ENCODE results near the gene KIF13A.
"Not testable (repeated sequence)": the region's sequence is repeated elsewhere in the genome, so short reads cannot be mapped to it uniquely, and the experiment has no call there.

Gene KIF13A

DNA sequence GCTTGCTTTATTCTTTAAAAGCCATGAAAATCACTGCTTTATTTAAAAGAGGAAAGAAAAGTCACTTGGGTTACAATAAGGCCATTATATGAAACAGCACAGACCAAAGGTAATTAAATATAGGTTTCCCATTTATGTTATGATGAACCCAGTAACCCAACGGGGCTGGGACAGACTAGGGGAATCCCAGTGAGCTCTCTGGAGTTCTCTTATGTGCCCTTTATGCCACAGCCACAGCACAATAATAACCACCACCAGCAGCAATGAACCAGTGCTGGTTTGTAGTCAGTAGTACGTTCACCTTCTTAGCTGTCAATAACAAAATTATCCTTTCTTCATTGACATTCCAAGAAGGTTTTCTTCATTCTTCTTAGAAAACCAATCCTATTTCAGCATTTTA, 87.4 kb downstream of the KIF13A start:
- no peak for DNase-seq (ENCODE audit: low read depth in 3 of 3)

DNA sequence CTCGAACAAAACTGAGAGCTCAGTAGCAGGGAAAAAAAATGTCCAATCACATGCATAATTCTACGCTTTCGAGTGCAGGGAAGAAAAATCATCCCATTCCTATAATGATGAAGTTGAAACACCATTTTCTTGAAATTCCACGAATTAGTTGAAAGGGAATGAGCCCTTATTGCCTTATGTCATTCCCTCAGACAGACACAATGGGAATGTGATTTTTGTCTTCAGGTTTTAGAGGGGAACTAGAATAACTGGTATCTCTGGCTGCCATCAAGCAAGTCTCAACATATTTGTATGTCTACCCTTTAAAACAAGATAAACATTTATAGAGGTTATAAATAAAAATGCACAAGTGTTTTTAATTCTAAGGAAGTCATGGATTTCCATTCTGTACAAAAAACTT, 87.9 kb downstream of the KIF13A start:
- no peak for DNase-seq (ENCODE audit: low read depth in 3 of 3)

DNA sequence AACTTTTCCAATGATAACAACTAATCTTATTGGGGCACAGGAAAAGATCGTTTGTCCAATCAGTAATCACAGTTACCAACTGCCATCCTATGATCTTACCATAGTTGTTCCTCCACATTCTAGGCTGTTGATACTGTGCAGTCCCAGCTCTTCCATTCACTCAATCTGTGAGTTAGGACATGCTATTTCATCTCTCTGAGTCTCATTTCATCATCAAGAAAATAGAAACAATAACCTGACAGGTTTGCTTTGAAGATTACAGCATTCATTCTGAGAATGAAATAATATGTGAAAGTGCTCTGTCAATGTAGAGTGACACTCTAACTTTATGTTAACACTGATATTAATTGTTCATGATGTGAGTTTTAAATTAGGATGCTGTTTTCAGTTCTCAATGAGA, 89.8 kb downstream of the KIF13A start:
- no peak for DNase-seq (ENCODE audit: low read depth in 3 of 3)

DNA sequence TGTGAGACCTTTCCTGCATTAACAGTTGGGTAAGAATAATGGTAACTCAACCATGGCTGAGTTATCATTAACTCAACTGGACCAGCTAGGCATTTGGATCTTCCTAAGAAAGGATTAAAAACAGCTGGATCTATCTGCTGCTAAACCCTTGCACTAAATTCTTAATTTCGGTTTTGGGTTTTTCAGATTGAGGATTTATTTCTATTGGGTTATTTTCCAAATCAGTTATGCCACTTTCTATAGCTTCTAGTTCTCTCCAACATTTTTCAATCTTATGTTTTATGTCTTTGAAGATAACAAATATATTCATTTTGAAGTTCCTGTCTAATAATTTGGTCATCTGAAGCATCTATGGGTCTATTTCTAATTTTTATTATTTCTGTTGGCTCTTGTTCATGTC, 92.5 kb downstream of the KIF13A start:
- no peak for DNase-seq (ENCODE audit: low read depth in 3 of 3)

DNA sequence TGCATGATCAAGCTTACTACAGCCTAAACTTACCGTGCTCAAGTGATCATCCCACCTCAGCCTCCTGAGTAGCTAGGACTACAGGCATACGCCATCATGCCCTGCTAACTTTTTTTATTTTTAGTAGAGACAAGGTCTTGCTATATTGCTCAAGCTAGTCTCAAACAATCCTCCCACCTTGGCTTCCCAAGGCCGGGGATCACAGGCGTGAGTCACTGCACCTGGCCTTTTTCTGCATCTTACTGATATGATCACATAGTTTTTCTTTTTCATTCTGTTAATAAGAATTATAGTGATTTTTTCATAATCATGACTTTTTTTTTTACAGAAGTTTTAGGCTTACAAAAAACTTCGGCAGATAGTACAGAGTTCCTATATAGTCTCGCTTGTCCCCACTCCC, 93.2 kb downstream of the KIF13A start:
- no peak for DNase-seq (ENCODE audit: low read depth in 3 of 3)

DNA sequence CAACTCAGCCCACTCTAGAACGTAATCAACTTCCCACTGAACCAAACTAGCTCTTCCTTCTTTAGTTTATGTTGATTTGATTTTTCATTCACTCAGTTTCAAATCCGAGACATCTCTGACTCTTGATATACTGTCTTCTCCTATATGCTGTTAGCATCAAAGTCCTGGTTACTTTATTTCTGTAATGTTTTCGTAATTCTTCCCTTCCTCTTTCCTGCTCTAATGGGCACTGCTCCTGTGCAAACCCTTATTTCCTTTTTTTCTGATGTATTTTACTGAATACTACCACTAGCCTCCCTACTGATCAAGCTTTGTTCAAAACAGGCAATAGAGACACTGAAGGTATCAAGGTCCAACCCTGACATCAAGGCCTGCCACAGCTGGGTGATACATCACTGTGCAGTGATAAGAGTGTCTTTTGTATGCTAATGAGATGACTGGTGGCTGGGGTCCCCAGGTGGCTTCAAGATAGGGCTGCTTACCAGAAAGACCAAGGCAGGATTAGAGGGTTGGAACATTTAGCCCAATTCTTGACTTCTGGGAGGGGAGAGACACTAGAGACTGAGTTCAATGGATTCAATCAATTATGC, 95.2 kb downstream of the KIF13A start:
- no peak for DNase-seq (ENCODE audit: low read depth in 3 of 3)

DNA sequence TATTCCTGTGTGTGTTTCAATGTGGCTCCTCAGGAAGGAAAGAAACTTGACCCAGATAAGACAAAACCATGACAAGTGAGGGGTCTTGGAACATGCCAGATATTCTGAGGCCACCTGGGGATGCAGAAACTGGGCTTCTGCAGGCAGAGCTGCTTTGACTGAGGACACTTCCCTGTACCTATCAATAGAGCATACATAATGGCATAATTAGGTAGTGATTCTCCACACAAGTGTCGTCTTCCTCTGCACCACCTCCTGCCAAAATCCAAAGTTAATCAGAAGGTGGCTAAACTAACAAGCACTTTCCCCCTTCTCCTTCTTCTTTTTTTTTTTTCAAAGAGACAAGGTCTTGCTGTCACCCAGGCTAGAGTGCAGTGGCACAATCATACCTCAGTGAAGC, 97.1 kb downstream of the KIF13A start:
- no peak for DNase-seq (ENCODE audit: low read depth in 3 of 3)

DNA sequence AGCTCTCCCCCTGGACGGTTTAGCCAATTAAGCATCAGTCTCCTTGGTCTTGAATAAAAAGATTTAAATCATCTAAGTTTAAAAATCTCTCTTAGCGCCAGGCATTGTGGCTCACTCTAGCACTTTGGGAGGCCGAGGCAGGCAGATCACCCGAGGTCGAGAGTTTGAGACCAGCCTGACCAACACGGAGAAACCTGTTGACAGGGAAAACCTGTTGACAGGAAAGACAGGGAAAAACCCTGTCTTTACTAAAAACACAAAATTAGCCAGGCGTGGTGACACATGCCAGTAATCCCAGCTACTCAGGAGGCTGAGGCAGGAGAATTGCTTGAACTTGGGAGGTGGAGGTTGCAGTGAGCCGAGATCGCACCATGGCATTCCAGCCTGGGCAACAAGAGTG, 97.7 kb downstream of the KIF13A start:
- DNase-seq (ENCODE audit: low read depth in 3 of 3): not testable (repeated sequence)

DNA sequence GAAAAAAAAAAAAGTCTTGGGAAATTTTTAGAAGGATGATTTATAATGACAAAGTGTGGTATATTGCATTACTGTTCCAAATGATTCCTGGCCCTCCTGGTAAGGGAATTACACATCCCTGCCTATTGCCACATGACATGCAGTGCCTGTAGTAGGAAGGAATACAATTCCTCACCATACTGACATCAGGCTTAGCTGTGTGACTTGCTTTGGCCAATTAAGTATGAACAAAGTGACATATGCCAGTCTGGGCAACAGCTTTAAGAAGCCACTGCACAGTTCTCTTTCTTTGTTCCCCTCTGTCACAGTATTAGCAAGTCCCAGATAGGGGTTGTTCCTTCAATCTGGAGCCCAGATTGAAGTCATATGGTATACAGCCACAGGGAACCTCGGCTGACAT, 100.5 kb downstream of the KIF13A start:
- no peak for DNase-seq (ENCODE audit: low read depth in 3 of 3)

DNA sequence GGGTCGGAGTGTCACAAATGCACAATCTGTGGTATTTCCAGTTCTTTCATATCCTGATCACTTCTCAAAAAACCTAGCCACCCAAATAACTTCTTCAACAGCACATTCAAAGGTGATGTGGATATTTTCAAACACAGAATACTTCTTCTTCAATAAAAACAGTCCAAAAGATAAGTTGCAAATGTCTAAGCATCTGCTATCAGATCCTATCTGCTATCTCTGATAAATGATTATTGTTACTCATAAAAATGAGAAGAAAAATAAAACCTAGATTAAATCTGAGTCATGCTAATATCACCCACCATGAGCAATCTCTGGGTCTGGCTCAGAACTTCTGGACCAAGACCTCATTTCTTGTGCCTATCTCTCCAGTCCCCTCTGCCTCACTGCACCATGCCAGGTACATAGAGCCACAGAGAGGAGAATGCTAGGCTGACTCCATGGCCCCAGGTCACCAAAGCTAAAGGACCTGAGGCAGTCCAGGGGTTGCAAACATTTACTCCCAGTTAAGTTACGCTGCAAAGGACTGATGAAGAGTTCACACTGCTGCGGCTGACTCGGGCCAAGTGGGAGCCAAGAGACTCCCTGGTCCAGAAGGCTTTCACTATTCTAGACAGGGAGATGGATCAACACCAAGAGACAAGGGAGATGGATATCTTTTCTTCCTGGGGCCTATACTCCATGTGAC, 101.4 kb downstream of the KIF13A start:
- no peak for DNase-seq (ENCODE audit: low read depth in 3 of 3)

DNA sequence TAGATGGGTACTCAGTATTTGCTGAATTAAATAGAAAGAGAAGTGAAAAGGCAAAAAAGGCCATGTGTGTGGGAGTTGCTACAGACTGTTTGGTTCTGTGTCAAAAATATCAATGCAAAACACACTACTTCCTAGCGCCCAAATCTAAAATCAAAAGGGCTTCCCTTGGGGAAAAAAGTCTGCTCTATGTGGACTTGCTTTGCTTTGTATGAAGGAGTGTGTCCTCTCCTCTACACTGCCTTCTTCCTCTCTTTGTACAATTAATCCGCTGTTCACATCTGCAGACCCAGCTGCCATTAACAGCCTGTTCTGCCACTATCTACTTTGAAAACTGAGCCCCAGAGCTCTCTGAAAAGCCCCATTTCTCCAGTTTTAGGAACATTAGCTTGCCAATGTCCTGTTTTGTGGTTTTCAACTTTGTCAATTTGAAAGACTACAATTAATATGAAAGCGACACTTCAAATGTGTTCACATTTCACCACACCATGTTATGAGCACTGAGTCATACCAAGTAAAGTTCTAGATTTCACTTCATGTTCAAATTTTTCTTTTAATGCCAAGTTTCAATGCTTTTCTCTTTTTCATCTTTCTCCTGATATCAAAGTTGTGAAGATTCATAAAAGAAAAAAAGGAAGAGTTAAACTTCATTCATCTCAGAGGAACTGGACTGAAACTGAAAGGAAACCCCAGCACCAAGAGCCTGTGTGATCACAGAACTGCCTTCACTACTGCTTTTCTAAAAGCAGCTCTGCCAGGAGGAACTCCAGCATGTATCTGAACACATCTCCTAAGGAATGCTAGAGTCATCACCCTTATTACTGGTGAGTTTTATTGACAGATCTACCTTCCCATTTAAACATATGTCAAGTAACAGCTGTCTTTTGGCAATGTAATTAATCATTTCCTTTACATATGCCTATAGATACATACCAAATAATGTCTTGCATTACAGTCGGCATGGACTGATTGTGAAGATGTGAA, 102.6 kb downstream of the KIF13A start:
- DNase-seq (ENCODE audit: low read depth in 3 of 3): no peak

DNA sequence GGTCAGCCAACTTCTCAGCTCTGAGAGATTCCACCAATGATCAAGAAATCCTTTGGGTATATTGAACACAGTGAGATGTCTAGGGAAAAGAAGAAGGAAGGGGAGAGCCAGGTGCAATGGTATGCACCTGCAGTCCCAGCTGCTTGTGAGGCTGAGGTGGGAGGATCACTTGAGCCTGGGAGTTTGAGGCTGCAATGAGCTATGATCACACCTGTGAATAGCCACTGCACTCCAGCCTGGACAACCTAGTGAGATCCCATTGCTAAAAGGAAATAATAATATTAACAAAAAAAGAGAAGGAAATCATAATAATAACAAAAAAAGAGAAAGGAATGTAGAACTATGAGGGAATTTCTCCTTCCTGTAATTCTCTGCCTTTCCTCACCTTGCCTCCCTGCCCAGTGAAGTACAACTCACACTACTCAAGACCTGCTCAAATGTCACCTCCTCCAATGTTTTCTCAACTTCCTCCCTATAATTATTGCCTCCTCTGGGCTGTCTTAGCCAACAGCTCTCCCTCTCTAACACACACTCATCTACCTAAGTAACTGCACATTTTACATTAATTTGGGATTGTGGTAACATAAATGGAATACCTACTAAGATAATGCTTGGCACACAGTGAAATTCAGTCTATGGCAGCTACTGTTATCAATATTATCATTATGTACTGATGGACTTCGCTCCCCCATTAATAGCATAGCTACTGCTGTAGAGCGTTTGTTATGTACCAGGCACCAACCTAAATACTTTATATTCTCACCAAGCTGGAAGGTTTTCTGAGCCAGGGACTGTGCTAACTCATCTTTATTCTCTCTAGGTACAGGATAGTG, 103.6 kb downstream of the KIF13A start:
- DNase-seq (ENCODE audit: low read depth in 3 of 3): no peak

DNA sequence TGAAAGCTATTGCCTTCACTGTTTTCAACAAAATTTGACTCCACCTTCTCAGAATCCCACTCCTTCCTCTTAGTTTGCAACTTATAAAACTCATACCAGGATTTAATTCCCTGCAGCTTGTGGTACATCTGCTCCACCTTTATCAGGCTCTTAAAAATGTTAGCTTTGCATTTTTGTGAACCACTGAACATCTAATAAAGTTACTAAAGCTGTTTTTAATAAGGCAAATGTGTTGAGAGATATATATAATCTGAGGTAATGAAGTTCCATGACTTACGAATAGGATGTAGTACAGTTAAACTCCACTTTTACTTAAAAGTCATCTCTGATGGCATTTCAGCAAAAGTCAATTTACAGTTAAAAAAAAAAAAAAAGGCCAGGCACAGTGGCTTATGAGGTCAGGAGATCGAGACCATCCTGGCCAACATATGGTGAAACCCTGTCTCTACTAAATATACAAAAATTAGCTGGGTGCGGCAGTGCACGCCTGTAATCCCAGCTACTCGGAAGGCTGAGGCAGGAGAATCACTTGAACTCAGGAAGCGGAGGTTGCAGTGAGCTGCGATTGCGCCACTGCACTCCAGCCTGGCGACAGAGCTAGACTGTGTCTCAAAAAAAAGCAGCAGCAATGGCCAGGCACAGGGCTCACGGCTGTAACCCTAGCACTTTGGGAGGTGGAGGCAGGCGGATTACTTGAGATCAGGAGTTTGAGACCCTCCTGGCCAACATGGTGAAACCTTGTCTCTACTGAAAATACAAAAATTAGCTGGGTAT, 106.2 kb downstream of the KIF13A start:
- DNase-seq (ENCODE audit: low read depth in 3 of 3): no peak

DNA sequence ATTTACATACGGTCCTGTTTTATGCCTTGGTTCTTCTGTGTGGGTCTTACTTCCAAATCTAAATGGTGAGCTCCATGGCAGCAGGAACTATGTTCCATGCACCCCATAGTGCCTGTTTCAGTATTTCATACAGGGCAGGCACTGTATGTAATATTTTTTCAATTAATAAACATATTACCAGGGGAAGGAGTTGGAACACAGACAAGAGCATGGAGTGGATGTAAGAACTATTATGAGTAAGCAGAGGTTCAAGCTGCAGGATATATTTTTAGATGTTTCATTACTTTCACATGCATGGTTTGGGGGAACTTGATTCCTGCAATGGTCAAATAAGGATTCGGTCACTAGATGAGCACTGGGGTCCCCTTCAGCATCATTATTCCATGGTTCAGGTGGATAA, 108.3 kb downstream of the KIF13A start:
- DNase-seq (ENCODE audit: low read depth in 3 of 3): no peak

DNA sequence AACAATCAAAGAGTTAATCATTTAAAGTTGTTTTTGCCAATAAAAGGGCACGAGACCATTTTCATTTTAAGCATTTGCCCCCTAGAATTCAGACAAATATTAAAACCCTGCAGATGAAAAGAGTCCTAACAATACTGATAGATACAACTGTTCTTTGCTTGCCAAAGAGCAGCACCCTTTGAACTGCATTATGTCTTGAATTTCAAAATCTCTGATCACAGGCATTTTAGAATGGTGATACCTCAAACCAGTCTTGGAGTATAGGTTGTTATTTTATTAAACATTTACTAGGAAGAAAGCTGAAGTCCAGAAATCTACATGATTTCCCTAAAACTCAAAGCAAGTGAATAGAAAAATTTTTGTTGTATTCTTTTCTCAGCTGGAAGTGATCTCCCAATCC, 108.7 kb downstream of the KIF13A start:
- no peak for DNase-seq (ENCODE audit: low read depth in 3 of 3)

DNA sequence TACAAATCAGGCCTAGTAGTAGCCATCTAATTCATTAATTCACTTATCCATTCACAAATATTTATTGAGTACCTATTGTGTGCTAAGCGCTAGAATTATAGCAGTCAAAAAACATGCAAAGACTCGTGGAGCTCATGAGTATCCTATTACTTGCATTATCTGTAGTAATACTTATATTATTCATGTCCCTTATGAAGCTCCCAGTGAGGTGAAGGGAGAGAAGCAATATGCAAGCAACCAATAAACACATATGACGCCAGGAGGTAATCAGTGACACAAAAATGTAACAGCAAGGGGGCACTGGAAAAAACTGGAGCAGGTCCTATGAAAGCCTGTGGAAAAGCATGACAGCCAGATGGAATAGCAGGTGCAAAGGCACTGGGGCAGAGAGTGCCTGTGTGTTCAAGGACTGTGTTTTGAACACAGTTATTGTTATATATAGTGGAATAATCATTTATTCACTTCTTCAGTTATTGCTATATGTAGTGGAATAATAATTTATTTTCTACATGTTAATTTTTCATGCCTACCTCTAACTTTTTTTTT, 109.5 kb downstream of the KIF13A start:
- no peak for DNase-seq (ENCODE audit: low read depth in 3 of 3)

DNA sequence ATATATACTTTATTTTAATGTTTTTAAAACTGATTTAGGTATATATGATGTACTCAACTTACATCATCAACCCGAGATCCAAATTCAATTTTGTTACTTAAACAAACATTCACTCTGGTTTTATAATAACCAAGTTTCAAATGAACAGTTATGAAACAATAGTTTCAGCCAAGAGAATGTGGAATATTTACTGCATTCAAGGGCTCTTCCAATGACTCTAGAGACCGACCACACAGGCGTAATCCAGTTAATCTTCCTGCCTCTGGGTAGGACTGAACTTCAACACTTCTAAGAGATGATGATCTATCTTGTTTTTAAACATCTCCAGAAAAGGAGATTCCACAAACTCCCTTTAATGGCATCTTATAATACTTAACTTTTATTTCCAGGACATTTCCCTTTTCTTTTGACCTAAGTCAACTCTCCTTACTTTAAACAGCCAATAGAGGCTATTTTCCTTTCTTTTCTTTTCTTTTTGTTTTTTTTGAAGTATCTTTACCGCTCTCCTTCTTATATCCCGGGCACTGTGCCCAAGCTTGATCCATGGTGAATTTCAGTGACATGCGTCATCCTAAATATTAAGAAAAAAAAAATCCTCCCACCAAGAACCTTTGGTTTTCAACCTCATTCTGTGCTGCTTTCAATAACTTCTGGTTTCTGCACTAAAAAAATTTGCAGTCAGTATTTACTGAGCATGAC, 110.1 kb downstream of the KIF13A start:
- DNase-seq (ENCODE audit: low read depth in 3 of 3): no peak

DNA sequence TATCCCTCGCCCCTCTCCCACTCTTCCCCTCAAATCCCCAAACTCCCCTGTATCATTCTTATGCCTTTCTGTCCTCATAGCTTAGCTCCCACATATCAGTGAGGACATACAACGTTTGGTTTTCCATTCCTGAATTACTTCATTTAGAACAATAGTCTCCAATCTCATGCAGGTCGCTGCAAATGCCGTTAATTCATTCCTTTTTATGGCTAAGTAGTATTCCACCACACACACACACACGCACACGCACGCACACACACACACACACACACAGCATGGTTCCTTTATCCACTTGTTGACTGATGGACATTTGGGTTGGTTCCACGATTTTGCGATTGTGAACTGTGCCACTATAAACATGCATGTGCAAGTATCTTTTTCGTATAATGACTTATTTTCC, 112.7 kb downstream of the KIF13A start:
- no peak for DNase-seq (ENCODE audit: low read depth in 3 of 3)

DNA sequence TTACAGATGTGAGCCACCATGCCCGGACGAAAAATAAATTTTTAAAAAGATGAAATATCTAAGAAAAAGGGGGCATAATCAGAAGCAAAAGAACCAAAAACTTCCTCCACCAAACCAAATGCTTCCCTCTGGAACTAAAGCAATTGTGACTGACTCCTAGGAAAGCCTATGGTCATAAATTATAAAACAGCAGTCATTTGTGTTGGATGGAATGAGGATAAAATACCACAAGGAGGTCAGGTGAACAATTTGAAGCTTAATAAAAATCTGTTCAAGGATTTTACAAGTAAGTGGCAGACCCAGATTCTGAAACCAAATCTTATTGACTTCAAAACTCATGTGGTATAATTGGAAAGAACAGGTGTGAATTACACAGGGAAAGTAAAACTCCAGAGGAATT, 114.5 kb downstream of the KIF13A start:
- no peak for DNase-seq (ENCODE audit: low read depth in 3 of 3)

DNA sequence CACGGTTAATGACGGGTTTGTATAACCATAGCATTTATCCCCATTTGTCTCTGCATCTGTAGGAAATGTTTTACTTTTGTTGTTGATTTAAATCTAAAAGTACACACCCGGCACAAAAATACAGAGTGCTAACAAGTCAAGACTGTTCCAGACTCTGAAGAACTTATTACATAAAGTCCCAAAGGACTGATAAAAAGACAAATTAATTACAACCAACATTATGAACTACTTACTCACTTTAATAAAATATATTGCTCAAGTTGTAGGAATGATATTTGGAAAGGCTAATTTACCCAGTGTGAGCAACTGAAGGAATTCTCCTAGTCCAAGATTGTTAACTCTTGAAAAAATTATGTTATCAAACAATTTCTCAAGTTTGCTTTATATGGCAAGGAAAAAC, 115.6 kb downstream of the KIF13A start:
- no peak for DNase-seq (ENCODE audit: low read depth in 3 of 3)
